Measurements from ENCODE around the gene GAS2L2.

GAS2L2 gene

GRCh38 chr17:35788477-35789368 is 35.7 kb upstream of the GAS2L2 start:
- CTCF ChIA-PET: interaction anchor here (1.2 to 3.5 kb wide), 4 partner anchors 11 to 25 kb away, joined by 3 to 17 read pairs (median 4); no protein-coding TSS in a partner anchor
- no peak for DNase-seq (ENCODE audit: extremely low spot score)
- POLR2A ChIA-PET: interaction anchor here (1.2 kb wide), 1 partner anchor 20 kb away, joined by 3 read pairs; the partner anchor contains the start of gene TAF15
- TF ChIP-seq, protein P1, sequence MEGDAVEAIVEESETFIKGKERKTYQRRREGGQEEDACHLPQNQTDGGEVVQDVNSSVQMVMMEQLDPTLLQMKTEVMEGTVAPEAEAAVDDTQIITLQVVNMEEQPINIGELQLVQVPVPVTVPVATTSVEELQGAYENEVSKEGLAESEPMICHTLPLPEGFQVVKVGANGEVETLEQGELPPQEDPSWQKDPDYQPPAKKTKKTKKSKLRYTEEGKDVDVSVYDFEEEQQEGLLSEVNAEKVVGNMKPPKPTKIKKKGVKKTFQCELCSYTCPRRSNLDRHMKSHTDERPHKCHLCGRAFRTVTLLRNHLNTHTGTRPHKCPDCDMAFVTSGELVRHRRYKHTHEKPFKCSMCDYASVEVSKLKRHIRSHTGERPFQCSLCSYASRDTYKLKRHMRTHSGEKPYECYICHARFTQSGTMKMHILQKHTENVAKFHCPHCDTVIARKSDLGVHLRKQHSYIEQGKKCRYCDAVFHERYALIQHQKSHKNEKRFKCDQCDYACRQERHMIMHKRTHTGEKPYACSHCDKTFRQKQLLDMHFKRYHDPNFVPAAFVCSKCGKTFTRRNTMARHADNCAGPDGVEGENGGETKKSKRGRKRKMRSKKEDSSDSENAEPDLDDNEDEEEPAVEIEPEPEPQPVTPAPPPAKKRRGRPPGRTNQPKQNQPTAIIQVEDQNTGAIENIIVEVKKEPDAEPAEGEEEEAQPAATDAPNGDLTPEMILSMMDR (IDR thresholded peaks at IDR 0.05; ENCODE audit: control extremely low read depth, extremely low read depth, low read depth, missing control alignments): no peak

DNA sequence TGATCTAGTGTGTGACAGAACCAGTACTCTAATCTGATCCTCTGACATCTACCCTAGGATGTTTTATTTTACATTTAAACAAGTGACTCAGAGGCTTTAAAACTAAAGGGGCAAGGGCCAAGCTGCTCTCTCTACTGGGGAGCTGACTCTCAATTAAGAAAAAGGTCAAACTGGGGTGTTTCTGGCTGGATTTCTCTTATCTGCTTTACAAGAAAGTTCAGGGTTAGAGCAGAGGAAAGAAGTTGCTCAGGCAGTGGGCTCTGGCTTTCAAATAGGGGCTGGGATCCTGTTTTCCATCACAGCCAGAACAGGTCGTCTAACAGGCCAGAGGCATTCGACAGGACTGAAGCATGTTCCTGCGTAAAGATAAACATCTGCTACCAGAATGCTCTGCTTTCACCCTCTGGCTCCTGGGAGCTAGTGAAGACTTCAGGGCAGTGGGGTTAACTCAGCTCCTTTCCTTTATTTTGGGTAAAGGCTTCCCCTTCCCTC is 33.9 kb upstream of the GAS2L2 start:
- TF ChIP-seq, protein P1 (IDR thresholded peaks at IDR 0.05; ENCODE audit: control extremely low read depth, extremely low read depth, low read depth, missing control alignments): no peak
- ChIA-PET CTCF (interaction anchor here (1.5 to 3.5 kb wide), 2 partner anchors 18 to 23 kb away, joined by 3 to 17 read pairs; no protein-coding TSS in a partner anchor), POLR2A (no interaction called here)
- no peak for DNase-seq (ENCODE audit: extremely low spot score)

DNA sequence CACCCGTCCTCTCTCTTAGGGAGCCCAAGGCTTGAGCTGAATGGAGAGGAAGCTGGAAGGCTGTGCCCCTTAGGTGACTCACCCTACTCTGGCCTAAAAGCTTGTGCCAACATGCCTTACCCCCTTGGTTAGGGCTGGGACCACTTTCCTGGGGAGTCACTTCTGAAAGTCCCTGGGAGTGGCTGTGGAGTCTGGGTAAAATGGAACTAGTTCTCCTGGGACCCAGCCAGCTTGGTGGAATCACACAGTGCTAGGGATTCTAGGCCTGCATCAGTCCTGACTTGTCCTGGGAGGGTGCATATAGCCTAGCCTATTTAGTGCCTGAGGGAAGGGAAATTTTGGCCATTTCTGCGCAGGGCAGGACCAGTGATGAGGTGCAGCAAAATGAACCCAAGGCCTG is 31.9 kb upstream of the GAS2L2 start:
- CTCF ChIA-PET: interaction anchor here (1.2 to 2.2 kb wide), 3 partner anchors 8 to 21 kb away, joined by 3 to 14 read pairs (median 5); no protein-coding TSS in a partner anchor
- TF ChIP-seq, protein P1 (IDR thresholded peaks at IDR 0.05; ENCODE audit: control extremely low read depth, extremely low read depth, low read depth, missing control alignments): no peak
- POLR2A ChIA-PET: no interaction called here
- no peak for DNase-seq (ENCODE audit: extremely low spot score)

- POLR2A ChIA-PET: no interaction called here
- CTCF ChIA-PET: interaction anchor here (0.8 to 3.0 kb wide), 6 partner anchors 8 to 33 kb away, joined by 3 to 16 read pairs (median 6); partner anchors contain the start of gene TAF15
- no peak for DNase-seq (ENCODE audit: extremely low spot score)
- TF ChIP-seq, protein P1 (IDR thresholded peaks at IDR 0.05; ENCODE audit: control extremely low read depth, extremely low read depth, low read depth, missing control alignments): no peak
These were observed 27.9 kb upstream of the GAS2L2 start for GRCh38 chr17:35780950-35781349.

GRCh38 chr17:35778641-35779196 is 25.7 kb upstream of the GAS2L2 start:
- ChIA-PET CTCF (interaction anchor here (1.2 to 2.5 kb wide), 5 partner anchors 9 to 26 kb away, joined by 3 to 8 read pairs (median 7); no protein-coding TSS in a partner anchor), POLR2A (no interaction called here)
- TF ChIP-seq, protein P1 (IDR thresholded peaks at IDR 0.05; ENCODE audit: control extremely low read depth, extremely low read depth, low read depth, missing control alignments): no peak
- no peak for DNase-seq (ENCODE audit: extremely low spot score)

- POLR2A ChIA-PET: no interaction called here
- DNase-seq (ENCODE audit: extremely low spot score): no peak
- TF ChIP-seq, protein P1 (IDR thresholded peaks at IDR 0.05; ENCODE audit: control extremely low read depth, extremely low read depth, low read depth, missing control alignments): no peak
- CTCF ChIA-PET: interaction anchor here (1.0 to 3.7 kb wide), 4 partner anchors 9 to 29 kb away, joined by 3 to 18 read pairs (median 4); no protein-coding TSS in a partner anchor
These were observed 22.5 kb upstream of the GAS2L2 start for GRCh38 chr17:35775583-35775982.

All from GM10248 (cell line).